NB4 (cell line): Measurements from ENCODE around the gene AFAP1L1.

Source experiments
- CTCF ChIP-seq: IDR thresholded peaks from one replicate; pipeline ENCODE4 v1.5.1; 2012; ENCODE audit warnings: low read depth, low read length
- MAX ChIP-seq: IDR thresholded peaks from 2 replicates; pipeline ENCODE4 v1.6.1; 2011; ENCODE audit warnings: low read depth, low read length
- POLR2A ChIP-seq: IDR thresholded peaks from 2 replicates; pipeline ENCODE4 v1.6.1; 2011; ENCODE audit warnings: mild to moderate bottlenecking; ENCODE audit not compliant: insufficient read length; ENCODE audit errors: extremely low read depth

GRCh38 chr5:149298842-149299404 is 27.3 kb downstream of the AFAP1L1 start:
- TF ChIP-seq CTCF (no peak), POLR2A (no peak), MAX (no peak)
